Testis (tissue), 3 donors: ENCODE results near the gene SRRD. TPM values are rescaled to one million over a fixed set of nuclear protein-coding genes. Genes with fewer than 3 reads are reported as not detected.

Source experiments
- DNase-seq: peaks from one replicate; pipeline ENCODE4 v3.0.0-alpha.2; 2019
- H3K27ac ChIP-seq, 2 donors: fragments of 200-600 bp; sonication (generic); one replicate each; pipeline ENCODE4 v1.5.1; 2019
- H3K27me3 ChIP-seq: fragments of 200-600 bp; sonication (generic); one replicate; pipeline ENCODE4 v1.5.1; 2019
- H3K36me3 ChIP-seq: fragments of 200-600 bp; sonication (generic); one replicate; pipeline ENCODE4 v1.5.1; 2017; ENCODE audit warnings: low read depth; ENCODE audit errors: missing control alignments
- H3K4me1 ChIP-seq: fragments of 200-600 bp; sonication (generic); one replicate; pipeline ENCODE4 v1.5.1; 2019
- H3K4me3 ChIP-seq, 2 donors: fragments of 200-600 bp; sonication (generic); one replicate each; pipeline ENCODE4 v1.5.1; 2017 to 2019
- H3K9me3 ChIP-seq: fragments of 200-600 bp; sonication (generic); one replicate; pipeline ENCODE4 v1.5.1; 2017
- CTCF ChIP-seq, 3 experiments: fragments of 450-650 bp in 2 of 3; fragments of 200-600 bp in 1 of 3; sonication (generic) in 1 of 3; IDR thresholded peaks; one replicate each; pipeline ENCODE4 v1.5.1; 2016 to 2019; ENCODE audit warnings: antibody characterized with exemption in 3 of 3, mild to moderate bottlenecking in 2 of 3, moderate library complexity in 1 of 3
- POLR2A ChIP-seq: fragments of 450-650 bp; IDR thresholded peaks from one replicate; pipeline ENCODE4 v1.6.1; 2017; ENCODE audit warnings: antibody characterized with exemption, mild to moderate bottlenecking, moderate library complexity
- WGBS, 2 donors: methylation state at CpG; one replicate each; pipeline ENCODE4 v1.1.5; 2018; 5-methylcytosine and 5-hydroxymethylcytosine counted together
- intact Hi-C: fragments of 100-400 bp; cut with DNase I; formaldehyde crosslinking; loops from one replicate; pipeline ENCODE4 v1.15.1; 2023; ENCODE audit warnings: low total_unique reads
- polyA plus RNA-seq: library from polyadenylated mRNA; stranded (reverse); fragments of 350-450 nt; fragmentation: Illumina TruSeq; extraction: RNeasy Lipid Tissue Mini Kit (QIAGEN cat#74804); gene quantifications from one replicate; pipeline ENCODE4 v1.2.3, GENCODE V29; 2014; ENCODE audit warnings: low read depth, low replicate concordance; ENCODE audit not compliant: insufficient read depth
- total RNA-seq, 2 donors: library from RNA; depleted of rRNA; stranded (reverse); fragments of >200 nt; gene quantifications; one replicate each; pipeline ENCODE4 v1.2.3, GENCODE V29; 2016

The SRRD gene
- total and polyA plus RNA-seq, 3 donors from 2014 or later: 22.7 to 37.9 (median 27.2) TPM

- Histone ChIP-seq H3K36me3 (no peaks in the 10 kb centered on the region), H3K4me3 (no peak overlapping the region), H3K4me1 (peaks cover 23% of the 10 kb centered on the region), H3K27me3 (no peaks in the 10 kb centered on the region), H3K9me3 (no peaks in the 10 kb centered on the region), H3K27ac (no peak overlapping the region)
- TF ChIP-seq POLR2A (no peak), CTCF (IDR thresholded peaks at IDR 0.05) (peak; percentile 50 to 65 (median 50))
- WGBS, 2 donors: 39 to 57% methylated on average over 3 of the region's 3 CpGs
- DNase-seq: peak; percentile 74
- intact Hi-C loops: no loop called here
Observed at GRCh38 chr22:26461188-26461810, 22.4 kb upstream of the SRRD start.

GRCh38 chr22:26462051-26462450, 21.6 kb upstream of the SRRD start:
- Histone ChIP-seq H3K36me3 (no peaks in the 10 kb centered on the region), H3K4me1 (peaks cover 23% of the 10 kb centered on the region), H3K27me3 (no peaks in the 10 kb centered on the region), H3K4me3 (no peak overlapping the region), H3K27ac (no peak overlapping the region), H3K9me3 (no peaks in the 10 kb centered on the region)
- TF ChIP-seq POLR2A: no peak
- no peak for TF ChIP-seq CTCF (IDR thresholded peaks at IDR 0.05)
- WGBS, 2 donors: 84 to 88% methylated on average over 5 of the region's 5 CpGs
- intact Hi-C loops: no loop called here
- no peak for DNase-seq

- peak overlapping the region in 1 of 2 donors; percentile 5 for H3K27ac ChIP-seq
- 72 to 75% methylated on average over 3 of the region's 3 CpGs for WGBS, 2 donors
- intact Hi-C loops: no loop called here
- H3K36me3 ChIP-seq: no peaks in the 10 kb centered on the region
- no peak for TF ChIP-seq CTCF (IDR thresholded peaks at IDR 0.05)
- TF ChIP-seq POLR2A: no peak
- H3K4me1 ChIP-seq: peaks cover 23% of the 10 kb centered on the region
- no peak for DNase-seq
- H3K4me3 ChIP-seq: no peak overlapping the region
- H3K27me3 ChIP-seq: no peaks in the 10 kb centered on the region
- H3K9me3 ChIP-seq: no peaks in the 10 kb centered on the region
Observed at GRCh38 chr22:26462641-26463040, 21.0 kb upstream of the SRRD start.

GRCh38 chr22:26463101-26463661, 20.5 kb upstream of the SRRD start:
- 44 to 73% methylated on average over 7 to 10 of the region's 10 CpGs for WGBS, 2 donors
- H3K36me3 ChIP-seq: no peaks in the 10 kb centered on the region
- no peak overlapping the region for H3K4me3 ChIP-seq
- H3K9me3 ChIP-seq: no peaks in the 10 kb centered on the region
- intact Hi-C loops: no loop called here
- H3K27me3 ChIP-seq: no peaks in the 10 kb centered on the region
- TF ChIP-seq CTCF (IDR thresholded peaks at IDR 0.05) (no peak), POLR2A (no peak)
- peak overlapping the region in 1 of 2 donors; percentile 5 for H3K27ac ChIP-seq
- peaks cover 23% of the 10 kb centered on the region for H3K4me1 ChIP-seq
- DNase-seq: peak; percentile 76

GRCh38 chr22:26463688-26464087, 20.0 kb upstream of the SRRD start:
- no peaks in the 10 kb centered on the region for H3K36me3 ChIP-seq
- intact Hi-C loops: no loop called here
- peak; percentile 29 for DNase-seq

More at GRCh38 chr22:26463688-26464087, 20.0 kb upstream of the SRRD start:
- Histone ChIP-seq H3K27me3 (no peaks in the 10 kb centered on the region), H3K4me1 (peaks cover 23% of the 10 kb centered on the region), H3K27ac (peak overlapping the region in 1 of 2 donors; percentile 0), H3K4me3 (no peak overlapping the region), H3K9me3 (no peaks in the 10 kb centered on the region)
- WGBS, 2 donors: 33 to 53% methylated on average over 6 to 9 of the region's 9 CpGs
- no peak for TF ChIP-seq CTCF (IDR thresholded peaks at IDR 0.05)
- no peak for TF ChIP-seq POLR2A
